SK-N-SH treated with all-trans-retinoic acid at 6 μM for 48 hours (cell line): ENCODE results near the gene CD99.

Experiments used
- CSDC2 ChIP-seq: fragments of 250-450 bp; sonication (Bioruptor Pico); IDR thresholded peaks from 2 replicates; pipeline ENCODE4 v1.5.0; 2020; ENCODE audit warnings: mild to moderate bottlenecking, moderate library complexity
- RARB ChIP-seq: fragments of 250-450 bp; sonication (Bioruptor Pico); IDR thresholded peaks from 2 replicates; pipeline ENCODE4 v1.8.0; 2021; ENCODE audit warnings: mild to moderate bottlenecking, moderate library complexity
- TOX ChIP-seq: fragments of 250-450 bp; sonication (Bioruptor Pico); IDR thresholded peaks from 2 replicates; pipeline ENCODE4 v1.8.0; 2021; ENCODE audit warnings: mild to moderate bottlenecking, moderate library complexity, borderline replicate concordance
- ZC3H10 ChIP-seq: fragments of 250-450 bp; sonication (Bioruptor Pico); IDR thresholded peaks from 2 replicates; pipeline ENCODE4 v1.5.1; 2021; ENCODE audit warnings: mild to moderate bottlenecking, moderate library complexity
- ZFP3 ChIP-seq: fragments of 250-450 bp; sonication (Bioruptor Pico); IDR thresholded peaks from 2 replicates; pipeline ENCODE4 v1.5.0; 2020; ENCODE audit warnings: mild to moderate bottlenecking, moderate library complexity
- ZFP30 ChIP-seq: fragments of 450-650 bp; formaldehyde crosslinking; IDR thresholded peaks from 2 replicates; pipeline ENCODE4 v1.5.0; 2022; ENCODE audit warnings: mild to moderate bottlenecking, moderate library complexity
- ZNF70 ChIP-seq: fragments of 450-650 bp; formaldehyde crosslinking; IDR thresholded peaks from 2 replicates; pipeline ENCODE4 v1.5.0; 2020; ENCODE audit warnings: mild to moderate bottlenecking, moderate library complexity
- ZNF8 ChIP-seq: fragments of 450-650 bp; formaldehyde crosslinking; IDR thresholded peaks from 2 replicates; pipeline ENCODE4 v1.5.0; 2020; ENCODE audit warnings: mild to moderate bottlenecking, moderate library complexity
- TF ChIP-seq, protein P1 (sequence below): fragments of 250-450 bp; sonication (Bioruptor Pico); IDR thresholded peaks from 2 replicates; pipeline ENCODE4 v1.8.0; 2020; ENCODE audit warnings: mild to moderate bottlenecking, moderate library complexity, borderline replicate concordance
- TF ChIP-seq, protein P2 (sequence below): fragments of 250-450 bp; sonication (Bioruptor Pico); IDR thresholded peaks from 2 replicates; pipeline ENCODE4 v1.8.0; 2021; ENCODE audit warnings: low read depth, mild to moderate bottlenecking, moderate library complexity, borderline replicate concordance

DNA sequence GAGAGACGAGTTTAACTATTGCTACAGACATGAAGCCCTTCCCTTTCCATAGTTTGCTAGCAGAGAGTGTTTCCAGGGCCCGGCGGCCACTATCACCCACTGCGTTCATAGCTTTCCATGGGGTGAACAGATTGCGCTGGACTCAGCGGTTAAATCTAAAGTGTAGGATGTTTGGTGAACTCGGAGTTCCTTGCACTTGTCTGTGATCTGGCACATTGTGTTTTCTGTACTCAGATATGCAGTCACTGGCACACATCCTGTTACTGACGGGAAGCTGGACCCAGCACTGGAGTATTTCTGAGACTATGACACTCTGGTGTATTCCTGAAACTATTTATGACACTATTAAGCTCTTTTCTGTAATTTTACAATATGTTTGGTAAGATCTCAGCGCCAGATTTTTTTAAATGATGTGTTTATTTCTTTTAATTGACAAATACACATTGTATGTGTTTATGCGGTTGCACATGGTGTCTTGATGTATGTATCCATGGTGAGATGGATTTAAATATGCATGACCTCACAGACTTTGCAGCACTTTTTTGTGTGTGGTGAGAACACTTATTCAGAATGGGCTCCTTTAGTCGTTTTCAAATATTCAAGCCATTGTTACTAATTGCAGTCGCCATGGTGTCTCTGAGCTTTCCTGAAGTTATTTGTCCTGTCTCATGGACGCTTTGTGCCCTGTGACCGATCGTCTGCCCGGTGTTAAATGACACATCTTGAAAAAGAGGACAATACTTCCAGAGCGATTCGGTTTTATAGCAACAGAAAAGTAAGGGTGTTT, 14.1 kb downstream of the CD99 start:
- TF ChIP-seq RARB: no peak
- TF ChIP-seq CSDC2 (CRISPR knock-in tag): no peak
- no peak for TF ChIP-seq ZNF8
- no peak for TF ChIP-seq ZFP30
- TF ChIP-seq, protein P1, sequence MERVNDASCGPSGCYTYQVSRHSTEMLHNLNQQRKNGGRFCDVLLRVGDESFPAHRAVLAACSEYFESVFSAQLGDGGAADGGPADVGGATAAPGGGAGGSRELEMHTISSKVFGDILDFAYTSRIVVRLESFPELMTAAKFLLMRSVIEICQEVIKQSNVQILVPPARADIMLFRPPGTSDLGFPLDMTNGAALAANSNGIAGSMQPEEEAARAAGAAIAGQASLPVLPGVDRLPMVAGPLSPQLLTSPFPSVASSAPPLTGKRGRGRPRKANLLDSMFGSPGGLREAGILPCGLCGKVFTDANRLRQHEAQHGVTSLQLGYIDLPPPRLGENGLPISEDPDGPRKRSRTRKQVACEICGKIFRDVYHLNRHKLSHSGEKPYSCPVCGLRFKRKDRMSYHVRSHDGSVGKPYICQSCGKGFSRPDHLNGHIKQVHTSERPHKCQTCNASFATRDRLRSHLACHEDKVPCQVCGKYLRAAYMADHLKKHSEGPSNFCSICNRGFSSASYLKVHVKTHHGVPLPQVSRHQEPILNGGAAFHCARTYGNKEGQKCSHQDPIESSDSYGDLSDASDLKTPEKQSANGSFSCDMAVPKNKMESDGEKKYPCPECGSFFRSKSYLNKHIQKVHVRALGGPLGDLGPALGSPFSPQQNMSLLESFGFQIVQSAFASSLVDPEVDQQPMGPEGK: no peak
- TF ChIP-seq TOX (CRISPR knock-in tag): no peak
- no peak for TF ChIP-seq ZNF70
- TF ChIP-seq ZFP3: no peak
- no peak for TF ChIP-seq ZC3H10 (CRISPR knock-in tag)
- TF ChIP-seq, protein P2, sequence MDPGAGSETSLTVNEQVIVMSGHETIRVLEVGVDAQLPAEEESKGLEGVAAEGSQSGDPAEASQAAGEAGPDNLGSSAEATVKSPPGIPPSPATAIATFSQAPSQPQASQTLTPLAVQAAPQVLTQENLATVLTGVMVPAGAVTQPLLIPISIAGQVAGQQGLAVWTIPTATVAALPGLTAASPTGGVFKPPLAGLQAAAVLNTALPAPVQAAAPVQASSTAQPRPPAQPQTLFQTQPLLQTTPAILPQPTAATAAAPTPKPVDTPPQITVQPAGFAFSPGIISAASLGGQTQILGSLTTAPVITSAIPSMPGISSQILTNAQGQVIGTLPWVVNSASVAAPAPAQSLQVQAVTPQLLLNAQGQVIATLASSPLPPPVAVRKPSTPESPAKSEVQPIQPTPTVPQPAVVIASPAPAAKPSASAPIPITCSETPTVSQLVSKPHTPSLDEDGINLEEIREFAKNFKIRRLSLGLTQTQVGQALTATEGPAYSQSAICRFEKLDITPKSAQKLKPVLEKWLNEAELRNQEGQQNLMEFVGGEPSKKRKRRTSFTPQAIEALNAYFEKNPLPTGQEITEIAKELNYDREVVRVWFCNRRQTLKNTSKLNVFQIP: no peak
